Lung (tissue), 12 donors: ENCODE measurements around the gene EME2. TPM values are rescaled to one million over a fixed set of nuclear protein-coding genes. Genes with fewer than 3 reads are reported as not detected.

Source experiments
- ATAC-seq: fragments of 200-7000 bp; cut with Tn5 transposase; one replicate; pipeline ENCODE4 v1.9.1; 2020; ENCODE audit warnings: moderate number of reproducible peaks; ENCODE audit not compliant: insufficient read depth, low FRiP score
- DNase-seq, 3 donors: peaks; one replicate each; pipeline ENCODE4 v3.0.0-alpha.2; 2013 to 2017
- H3K27ac ChIP-seq, 2 donors: one replicate each; pipeline ENCODE4 v1.5.1; 2013; ENCODE audit warnings: mild to moderate bottlenecking in 2 of 2, moderate library complexity in 2 of 2, control low read depth in 1 of 2, inconsistent platforms in 1 of 2, low read depth in 1 of 2, low read length in 1 of 2
- H3K27me3 ChIP-seq, 3 donors: one replicate each; pipeline ENCODE4 v1.5.1; 2013; ENCODE audit warnings: low read length in 2 of 3; ENCODE audit not compliant: control insufficient read depth in 3 of 3, insufficient read depth in 3 of 3
- H3K36me3 ChIP-seq, 4 donors: one replicate each; pipeline ENCODE4 v1.5.1; 2013; ENCODE audit warnings: low read length in 4 of 4, mild to moderate bottlenecking in 1 of 4, moderate library complexity in 1 of 4; ENCODE audit not compliant: control insufficient read depth in 4 of 4, insufficient read depth in 4 of 4
- H3K4me1 ChIP-seq, 5 donors: one replicate each; pipeline ENCODE4 v1.5.1; 2013; ENCODE audit warnings: low read length in 5 of 5, mild to moderate bottlenecking in 2 of 5, moderate library complexity in 1 of 5; ENCODE audit not compliant: control insufficient read depth in 5 of 5, insufficient read depth in 5 of 5
- H3K4me3 ChIP-seq: one replicate; pipeline ENCODE4 v1.5.1; 2013; ENCODE audit warnings: mild to moderate bottlenecking, control low read depth, moderate library complexity
- H3K9ac ChIP-seq, 2 donors: one replicate each; pipeline ENCODE4 v1.5.1; 2013; ENCODE audit warnings: low read length in 2 of 2, control low read depth in 1 of 2; ENCODE audit not compliant: insufficient read depth in 1 of 2
- H3K9me3 ChIP-seq, 4 donors: one replicate each; pipeline ENCODE4 v1.5.1; 2013; ENCODE audit warnings: low read length in 3 of 4, mild to moderate bottlenecking in 1 of 4, moderate library complexity in 1 of 4; ENCODE audit not compliant: control insufficient read depth in 4 of 4, insufficient read depth in 3 of 4
- CTCF ChIP-seq: IDR thresholded peaks from 2 replicates; pipeline ENCODE4 v1.5.1; 2012; ENCODE audit warnings: mild to moderate bottlenecking; ENCODE audit errors: control extremely low read depth, extremely low read depth
- WGBS, 2 donors: extraction: QIAGEN DNeasy Blood & Tissue Kit; methylation state at CpG; one replicate each; pipeline ENCODE4 v1.1.7; 2013; 5-methylcytosine and 5-hydroxymethylcytosine counted together
- polyA plus RNA-seq, 2 donors: library from polyadenylated mRNA; stranded (reverse); fragments of 200-250 nt; gene quantifications; one replicate each; pipeline ENCODE4 v1.2.1, GENCODE V29; 2013
- total RNA-seq, 2 donors: library from RNA; depleted of rRNA in 1 of 2; stranded (reverse); fragments of >200 nt in 1 of 2; gene quantifications; one replicate each; pipeline ENCODE4 v1.2.1, GENCODE V29; 2014 to 2021
- donor health status: control.
- donor health status: control.
- donor health status: Bipolar disorder and iron deficiency.
- donor health status: healthy.
- donor health status: DM: yes; HTN: yes; CAD: no.

EME2 gene
- total and polyA plus RNA-seq, 4 donors = 8.6 to 30.2 (median 9.8) TPM

- Histone ChIP-seq H3K27ac (no peak overlapping the region), H3K36me3 (peaks cover 0 to 62% (median 0%) of the 10 kb centered on the region in 4 donors), H3K9me3 (peaks cover 0 to 3% (median 0%) of the 10 kb centered on the region in 4 donors), H3K9ac (no peak overlapping the region), H3K4me1 (peaks cover 0 to 5% (median 3%) of the 10 kb centered on the region in 5 donors), H3K27me3 (no peaks in the 10 kb centered on the region), H3K4me3 (no peak overlapping the region)
- no peak for TF ChIP-seq CTCF
- ATAC-seq = no peak
- 92 to 95% methylated on average over 35 to 38 of the region's 38 CpGs for WGBS, 2 donors
- no peak for DNase-seq
Measured at GRCh38 chr16:1788095-1788707, 15.6 kb downstream of the EME2 start.

GRCh38 chr16:1788708-1789100 is 16.1 kb downstream of the EME2 start:
- no peak for TF ChIP-seq CTCF
- Histone ChIP-seq H3K27ac (no peak overlapping the region), H3K36me3 (peaks cover 0 to 62% (median 0%) of the 10 kb centered on the region in 4 donors), H3K9ac (no peak overlapping the region), H3K9me3 (peaks cover 0 to 3% (median 0%) of the 10 kb centered on the region in 4 donors), H3K4me3 (no peak overlapping the region), H3K4me1 (peaks cover 0 to 5% (median 3%) of the 10 kb centered on the region in 5 donors), H3K27me3 (no peaks in the 10 kb centered on the region)
- DNase-seq = no peak
- WGBS, 2 donors = 76 to 80% methylated on average over 19 of the region's 19 CpGs
- no peak for ATAC-seq

GRCh38 chr16:1789643-1790045 is 17.0 kb downstream of the EME2 start:
- H3K27ac ChIP-seq = no peak overlapping the region
- ATAC-seq = no peak
- no peak for DNase-seq
- no peak overlapping the region for H3K9ac ChIP-seq
- peaks cover 0 to 62% (median 0%) of the 10 kb centered on the region in 4 donors for H3K36me3 ChIP-seq
- no peak overlapping the region for H3K4me3 ChIP-seq
- H3K27me3 ChIP-seq = no peaks in the 10 kb centered on the region
- no peak for TF ChIP-seq CTCF
- H3K4me1 ChIP-seq = peaks cover 0 to 3% (median 0%) of the 10 kb centered on the region in 5 donors
- peaks cover 0 to 3% (median 0%) of the 10 kb centered on the region in 4 donors for H3K9me3 ChIP-seq
- WGBS, 2 donors = 90 to 91% methylated on average over 16 to 25 of the region's 25 CpGs

- no peak overlapping the region for H3K4me3 ChIP-seq
- peaks cover 0 to 9% (median 0%) of the 10 kb centered on the region in 5 donors for H3K4me1 ChIP-seq
- peaks cover 0 to 3% (median 0%) of the 10 kb centered on the region in 4 donors for H3K9me3 ChIP-seq
- 94 to 97% methylated on average over 15 of the region's 15 CpGs for WGBS, 2 donors
- no peak overlapping the region for H3K27ac ChIP-seq
- ATAC-seq (no peak), DNase-seq (no peak)
- H3K9ac ChIP-seq = no peak overlapping the region
- no peak for TF ChIP-seq CTCF
- no peaks in the 10 kb centered on the region for H3K27me3 ChIP-seq
- H3K36me3 ChIP-seq = peaks cover 0 to 62% (median 0%) of the 10 kb centered on the region in 4 donors
Measured at GRCh38 chr16:1790261-1790610, 17.6 kb downstream of the EME2 start.
